ENCODE results near the gene SARDH. TPM values are rescaled to one million over a fixed set of nuclear protein-coding genes. Genes with fewer than 3 reads are reported as not detected.
"Not testable (repeated sequence)": the region's sequence is repeated elsewhere in the genome, so short reads cannot be mapped to it uniquely, and the experiment has no call there.

SARDH gene
- total RNA-seq, 1 donor from 2014 or later, result 5.1 TPM

GRCh38 chr9:133679466-133680061 is 58.6 kb downstream of the SARDH start:
- TF ChIP-seq CTCF (IDR thresholded peaks at IDR 0.05; ENCODE audit: unreplicated experiment), result no peak
- no peak for DNase-seq (ENCODE audit: low spot score, unreplicated experiment)
- no peak overlapping the region for H3K27ac Mint-ChIP-seq

GRCh38 chr9:133679056-133679455 is 59.1 kb downstream of the SARDH start:
- TF ChIP-seq CTCF (IDR thresholded peaks at IDR 0.05; ENCODE audit: unreplicated experiment), result no peak
- Mint-ChIP-seq H3K27ac (no peak overlapping the region), H3K27me3 (peaks cover 8% of the 10 kb centered on the region), H3K9me3 (ENCODE audit: low read depth) (no peaks in the 10 kb centered on the region), H3K4me3 (ENCODE audit: low read depth) (no peak overlapping the region), H3K36me3 (ENCODE audit: insufficient read depth) (no peaks in the 10 kb centered on the region), H3K4me1 (ENCODE audit: low read depth) (no peaks in the 10 kb centered on the region)
- no peak for DNase-seq (ENCODE audit: low spot score, unreplicated experiment)

More at GRCh38 chr9:133679466-133680061, 58.6 kb downstream of the SARDH start:
- no peaks in the 10 kb centered on the region for H3K4me1 Mint-ChIP-seq (ENCODE audit: low read depth)
- peaks cover 8% of the 10 kb centered on the region for H3K27me3 Mint-ChIP-seq
- no peak overlapping the region for H3K4me3 Mint-ChIP-seq (ENCODE audit: low read depth)
- H3K9me3 Mint-ChIP-seq (ENCODE audit: low read depth), result no peaks in the 10 kb centered on the region
- no peaks in the 10 kb centered on the region for H3K36me3 Mint-ChIP-seq (ENCODE audit: insufficient read depth)

- DNase-seq (ENCODE audit: low spot score, unreplicated experiment), result no peak
- Mint-ChIP-seq H3K27ac (no peak overlapping the region), H3K36me3 (ENCODE audit: insufficient read depth) (no peaks in the 10 kb centered on the region), H3K4me1 (ENCODE audit: low read depth) (peaks cover 3% of the 10 kb centered on the region), H3K9me3 (ENCODE audit: low read depth) (no peaks in the 10 kb centered on the region), H3K4me3 (ENCODE audit: low read depth) (no peak overlapping the region), H3K27me3 (peaks cover 8% of the 10 kb centered on the region)
- no peak for TF ChIP-seq CTCF (IDR thresholded peaks at IDR 0.05; ENCODE audit: unreplicated experiment)
Observed at GRCh38 chr9:133677126-133678010, 60.8 kb downstream of the SARDH start.

- DNase-seq (ENCODE audit: low spot score, unreplicated experiment), result no peak
- Mint-ChIP-seq H3K27ac (peak overlapping the region; percentile 65), H3K4me1 (ENCODE audit: low read depth) (peaks cover 3% of the 10 kb centered on the region), H3K4me3 (ENCODE audit: low read depth) (no peak overlapping the region), H3K27me3 (peaks cover 8% of the 10 kb centered on the region), H3K36me3 (ENCODE audit: insufficient read depth) (no peaks in the 10 kb centered on the region), H3K9me3 (ENCODE audit: low read depth) (no peaks in the 10 kb centered on the region)
- TF ChIP-seq CTCF (IDR thresholded peaks at IDR 0.05; ENCODE audit: unreplicated experiment), result no peak
Observed at GRCh38 chr9:133676450-133676849, 61.7 kb downstream of the SARDH start.

- not testable (repeated sequence) for H3K27ac Mint-ChIP-seq; H3K9me3 Mint-ChIP-seq (ENCODE audit: low read depth); H3K4me3 Mint-ChIP-seq (ENCODE audit: low read depth); DNase-seq (ENCODE audit: low spot score, unreplicated experiment); H3K36me3 Mint-ChIP-seq (ENCODE audit: insufficient read depth); H3K27me3 Mint-ChIP-seq; H3K4me1 Mint-ChIP-seq (ENCODE audit: low read depth)
Observed at GRCh38 chr9:133675796-133676195, 62.4 kb downstream of the SARDH start.
